A673 (cell line): ENCODE measurements around the gene EREG. TPM values are rescaled to one million over a fixed set of nuclear protein-coding genes. Genes with fewer than 3 reads are reported as not detected.

Experiments
- BruUV-seq: library from RNA; stranded (reverse); fragments of 400-500 nt; replicated peaks from 2 replicates; lab custom pipeline; 2021; lab: Mats Ljungman, UMichigan
- CTCF ChIA-PET: fragments of 300-600 bp; sonication (Branson Sonifier 250); formaldehyde crosslinking; loops from one replicate; lab custom pipeline; 2022; ENCODE audit warnings: antibody characterized with exemption; lab: Charles Lee
- POLR2A ChIA-PET: fragments of 300-600 bp; sonication (Branson Sonifier 250); formaldehyde crosslinking; loops from one replicate; lab custom pipeline; 2022; ENCODE audit warnings: antibody characterized with exemption; ENCODE audit not compliant: low non-redundant PET; lab: Charles Lee
- DNase-seq: peaks from one replicate; pipeline ENCODE4 v3.0.0-alpha.2; 2015; ENCODE audit warnings: low spot score
- H3K27ac ChIP-seq: fragments of 200-600 bp; sonication (generic); 2 replicates; pipeline ENCODE4 v1.5.1; 2016; ENCODE audit warnings: mixed run types, low read depth, mild to moderate bottlenecking, mixed read lengths, antibody characterized with exemption, low read length; ENCODE audit not compliant: poor library complexity, severe bottlenecking
- H3K27me3 ChIP-seq: fragments of 200-600 bp; sonication (generic); replicated peaks from 2 replicates; pipeline ENCODE4 v1.6.1; 2017; ENCODE audit warnings: mixed run types, low read depth, mild to moderate bottlenecking, mixed read lengths, antibody characterized with exemption, low read length; ENCODE audit not compliant: insufficient read depth, poor library complexity
- H3K36me3 ChIP-seq: fragments of 200-600 bp; sonication (generic); 2 replicates; pipeline ENCODE4 v1.6.1; 2016; ENCODE audit warnings: mixed run types, mild to moderate bottlenecking, mixed read lengths, antibody characterized with exemption, low read length; ENCODE audit not compliant: insufficient read depth, poor library complexity, severe bottlenecking
- H3K4me1 ChIP-seq: fragments of 200-600 bp; sonication (generic); 2 replicates; pipeline ENCODE4 v1.6.1; 2017; ENCODE audit warnings: mixed run types, mild to moderate bottlenecking, mixed read lengths, antibody characterized with exemption, low read length; ENCODE audit not compliant: insufficient read depth, poor library complexity, severe bottlenecking
- H3K4me3 ChIP-seq: fragments of 200-600 bp; sonication (generic); 2 replicates; pipeline ENCODE4 v1.5.1; 2016; ENCODE audit warnings: low read depth, mixed run types, mild to moderate bottlenecking, mixed read lengths, low read length; ENCODE audit not compliant: poor library complexity, severe bottlenecking
- H3K9me3 ChIP-seq: fragments of 200-600 bp; sonication (generic); 2 replicates; pipeline ENCODE4 v1.6.1; 2016; ENCODE audit warnings: mixed run types, low read depth, mild to moderate bottlenecking, mixed read lengths, antibody characterized with exemption, low read length; ENCODE audit not compliant: poor library complexity, severe bottlenecking
- CTCF ChIP-seq: fragments of 300-800, 200-600 bp; sonication (generic); conservative IDR thresholded peaks from 2 replicates; pipeline ENCODE4 v1.5.1; 2017; ENCODE audit warnings: low read depth, mild to moderate bottlenecking, antibody characterized with exemption, low read length, moderate library complexity, mixed read lengths
- EZH2 ChIP-seq: fragments of 200-600 bp; sonication (generic); IDR thresholded peaks from 2 replicates; pipeline ENCODE4 v1.6.1; 2017; ENCODE audit warnings: borderline replicate concordance, low read depth, mild to moderate bottlenecking, mixed read lengths, antibody characterized with exemption, low read length; ENCODE audit not compliant: poor library complexity, severe bottlenecking
- intact Hi-C: fragments of 100-400 bp; cut with micrococcal nuclease; formaldehyde crosslinking; loops from one replicate; pipeline ENCODE4 v1.10.0; 2022; ENCODE audit not compliant: unreplicated experiment
- total RNA-seq: library from RNA; stranded (reverse); gene quantifications from 2 replicates; pipeline ENCODE4 v1.2.3, GENCODE V29; 2021

EREG gene
- total RNA-seq, 1 experiment from 2014 or later, result 0.84 TPM

- Histone ChIP-seq H3K4me3 (no peak overlapping the region), H3K27me3 (no peaks in the 10 kb centered on the region), H3K4me1 (no peaks in the 10 kb centered on the region), H3K36me3 (no peaks in the 10 kb centered on the region), H3K27ac (no peak overlapping the region), H3K9me3 (no peaks in the 10 kb centered on the region)
- intact Hi-C loops, result no loop called here
- CTCF ChIA-PET, result no interaction called here
- BruUV-seq, result no TSS peak
- TF ChIP-seq EZH2, result no peak
- DNase-seq, result no peak
- POLR2A ChIA-PET, result no interaction called here
Measured at GRCh38 chr4:74433043-74433442, 68.1 kb downstream of the EREG start.

GRCh38 chr4:74433541-74434172 lies 68.7 kb downstream of the EREG start:
- no peaks in the 10 kb centered on the region for H3K36me3 ChIP-seq
- intact Hi-C loops, result no loop called here
- no peaks in the 10 kb centered on the region for H3K27me3 ChIP-seq
- no TSS peak for BruUV-seq
- CTCF ChIA-PET, result no interaction called here
- H3K9me3 ChIP-seq, result no peaks in the 10 kb centered on the region
- no peak overlapping the region for H3K4me3 ChIP-seq
- H3K4me1 ChIP-seq, result no peaks in the 10 kb centered on the region
- TF ChIP-seq EZH2 (no peak), CTCF (no peak)
- POLR2A ChIA-PET, result no interaction called here
- no peak for DNase-seq
- H3K27ac ChIP-seq, result no peak overlapping the region

DNA sequence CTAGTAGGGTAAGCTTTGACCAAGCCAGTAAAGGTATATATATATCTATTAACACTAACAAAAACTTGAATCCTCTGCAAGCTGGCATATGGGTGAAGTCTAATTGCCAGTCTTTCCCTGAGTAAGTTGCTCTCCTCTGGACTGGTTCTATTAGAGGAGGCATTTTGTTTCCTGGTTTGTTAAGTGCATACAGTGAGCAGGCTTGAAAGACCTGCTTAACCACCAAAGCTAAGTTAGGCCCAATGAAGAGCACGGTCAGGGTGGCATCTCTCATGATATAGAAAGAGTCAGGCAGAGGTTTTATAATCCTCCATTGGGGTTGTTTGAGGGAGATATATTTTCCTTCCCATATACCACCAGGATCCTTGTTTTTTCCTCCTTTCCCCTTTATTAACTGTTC lies 70.4 kb downstream of the EREG start:
- CTCF ChIA-PET, result no interaction called here
- POLR2A ChIA-PET, result no interaction called here

More for the DNA sequence above, 70.4 kb downstream of the EREG start:
- no peaks in the 10 kb centered on the region for H3K4me1 ChIP-seq
- no peaks in the 10 kb centered on the region for H3K36me3 ChIP-seq
- no peak overlapping the region for H3K27ac ChIP-seq
- TF ChIP-seq CTCF (no peak), EZH2 (no peak)
- intact Hi-C loops, result no loop called here
- no peak for DNase-seq
- no peaks in the 10 kb centered on the region for H3K27me3 ChIP-seq
- H3K9me3 ChIP-seq, result no peaks in the 10 kb centered on the region
- H3K4me3 ChIP-seq, result no peak overlapping the region
- no TSS peak for BruUV-seq
